Hindlimb muscle (tissue), 1 donor: Measurements from ENCODE around the gene PES1. TPM values are rescaled to one million over a fixed set of nuclear protein-coding genes. Genes with fewer than 3 reads are reported as not detected.
"Not testable (repeated sequence)": the region's sequence is repeated elsewhere in the genome, so short reads cannot be mapped to it uniquely, and the experiment has no call there.

ENCODE experiments used
- DNase-seq: peaks from one replicate; pipeline ENCODE4 v3.0.0-alpha.2; 2013
- polyA plus RNA-seq: library from polyadenylated mRNA; unstranded; fragments of 120-200 nt; gene quantifications from one replicate; pipeline ENCODE4 v1.2.1, GENCODE V29; 2013; ENCODE audit not compliant: insufficient read length

The PES1 gene
- polyA plus RNA-seq, 1 donor = 51.6 TPM

DNA sequence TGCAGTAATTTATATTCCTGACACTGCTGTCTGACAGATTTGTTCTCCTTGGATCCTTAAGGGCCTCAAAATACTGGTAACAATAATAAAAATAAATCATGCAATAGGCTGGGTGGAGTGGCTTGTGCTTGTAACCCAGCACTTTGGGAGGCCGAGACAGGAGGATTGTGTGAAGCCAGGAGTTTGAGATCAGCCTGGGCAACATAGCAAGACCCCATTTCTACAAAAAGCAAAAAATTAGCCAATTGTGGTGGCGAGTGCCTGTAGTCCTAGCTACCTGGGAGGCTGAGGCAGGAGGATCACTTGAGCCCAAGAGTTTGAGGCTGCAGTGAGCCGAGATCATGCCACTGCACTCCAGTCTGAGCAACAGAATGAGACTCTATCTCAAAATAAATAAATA lies 39.9 kb downstream of the PES1 start:
- not testable (repeated sequence) for DNase-seq

DNA sequence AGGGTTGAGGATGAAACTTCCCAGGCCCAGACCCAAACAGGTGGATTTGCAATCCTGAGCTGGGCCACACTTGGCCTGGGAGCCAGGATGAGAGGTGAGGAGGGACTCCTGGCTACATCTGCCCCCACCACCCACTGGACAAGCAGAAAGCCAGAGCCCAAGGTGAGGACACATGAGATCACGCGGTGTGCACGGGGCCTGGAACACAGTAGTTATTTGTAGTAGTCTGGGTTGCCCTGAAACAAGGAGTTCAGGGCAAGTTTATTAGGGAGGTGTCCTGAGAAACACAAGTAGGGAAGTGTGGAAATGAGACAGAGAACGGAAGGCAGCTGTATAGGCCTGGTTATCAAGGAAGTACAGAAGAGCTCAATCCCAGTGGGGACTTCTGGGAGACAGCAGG lies 44.5 kb downstream of the PES1 start:
- no peak for DNase-seq

GRCh38 chr22:30546616-30547015 lies 45.1 kb downstream of the PES1 start, which contains the start of gene SEC14L6:
TSS of gene SEC14L6 (minus strand) at chr22:30546741. CDS start at chr22:30546682, 59 bp downstream.
- DNase-seq = no peak

DNA sequence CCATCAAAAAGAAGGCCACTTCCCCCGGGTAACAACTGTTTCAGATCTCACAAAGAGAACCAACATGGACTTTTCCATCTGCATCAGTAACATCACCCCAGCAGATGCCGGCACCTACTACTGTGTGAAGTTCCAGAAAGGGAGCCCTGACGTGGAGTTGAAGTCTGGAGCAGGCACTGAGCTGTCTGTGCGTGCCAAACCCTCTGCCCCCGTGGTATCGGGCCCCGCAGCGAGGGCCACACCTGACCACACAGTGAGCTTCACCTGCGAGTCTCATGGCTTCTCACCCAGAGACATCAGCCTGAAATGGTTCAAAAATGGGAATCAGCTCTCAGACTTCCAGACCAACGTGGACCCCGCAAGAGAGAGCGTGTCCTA lies 48.9 kb downstream of the PES1 start:
- no peak for DNase-seq

- peak; percentile 16 for DNase-seq
These were observed 49.5 kb downstream of the PES1 start for GRCh38 chr22:30541961-30542810.

DNA sequence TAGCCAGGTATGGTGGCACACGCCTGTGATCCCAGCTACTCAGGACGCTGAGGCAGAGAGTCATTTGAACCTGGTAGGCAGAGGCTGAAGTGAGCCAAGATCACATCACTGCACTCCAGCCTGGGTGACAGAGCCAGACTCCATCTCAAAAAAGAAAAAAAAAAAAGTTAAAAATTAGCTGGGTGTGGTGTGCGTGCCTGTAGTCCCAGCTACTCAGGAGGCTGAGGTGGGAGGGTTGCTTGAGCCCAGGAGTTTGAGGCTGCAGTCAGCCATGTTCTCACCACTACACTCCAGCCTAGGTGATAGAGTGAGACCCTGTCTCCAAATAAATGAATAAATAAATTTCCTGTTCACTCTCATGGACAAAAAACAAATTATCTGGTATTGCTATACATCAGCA lies 50.2 kb downstream of the PES1 start:
- DNase-seq = not testable (repeated sequence)

- no peak for DNase-seq
These were observed 52.3 kb downstream of the PES1 start for GRCh38 chr22:30539368-30539767.

GRCh38 chr22:30538280-30538679 lies 53.4 kb downstream of the PES1 start:
- DNase-seq = no peak

DNA sequence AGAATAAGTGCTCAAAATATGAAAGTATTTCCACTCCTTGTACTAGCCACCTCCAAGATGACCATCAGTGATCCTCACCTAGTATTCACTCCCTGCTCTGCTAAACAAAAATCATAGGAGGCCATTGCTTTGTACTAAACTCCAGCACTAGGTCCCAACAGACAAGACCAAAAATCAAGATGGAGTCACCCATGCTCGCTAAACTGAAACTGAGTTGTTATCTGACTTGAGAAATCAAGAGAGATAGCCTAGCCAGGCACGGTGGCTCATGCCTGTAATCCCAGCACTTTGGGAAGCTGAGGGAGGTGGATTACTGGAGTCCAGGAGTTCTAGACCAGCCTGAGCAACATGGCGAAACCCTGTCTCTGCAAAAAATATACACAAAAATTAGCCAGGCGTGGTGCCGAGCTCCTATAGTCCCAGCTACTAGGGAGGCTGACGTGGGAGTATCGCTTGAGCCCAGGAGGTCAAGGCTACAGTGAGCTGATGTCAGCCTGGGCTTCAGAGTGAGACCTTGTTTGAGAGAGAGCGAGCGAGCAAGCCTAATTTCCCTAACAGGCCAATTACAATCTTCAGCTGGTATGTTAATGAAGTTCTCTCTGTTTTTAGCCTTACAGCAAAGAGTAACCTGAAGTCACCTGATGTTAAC lies 54.5 kb downstream of the PES1 start:
- DNase-seq = no peak

GRCh38 chr22:30535182-30535581 lies 56.5 kb downstream of the PES1 start:
- no peak for DNase-seq

- no peak for DNase-seq
These were observed 59.8 kb downstream of the PES1 start for GRCh38 chr22:30531651-30532608.

DNA sequence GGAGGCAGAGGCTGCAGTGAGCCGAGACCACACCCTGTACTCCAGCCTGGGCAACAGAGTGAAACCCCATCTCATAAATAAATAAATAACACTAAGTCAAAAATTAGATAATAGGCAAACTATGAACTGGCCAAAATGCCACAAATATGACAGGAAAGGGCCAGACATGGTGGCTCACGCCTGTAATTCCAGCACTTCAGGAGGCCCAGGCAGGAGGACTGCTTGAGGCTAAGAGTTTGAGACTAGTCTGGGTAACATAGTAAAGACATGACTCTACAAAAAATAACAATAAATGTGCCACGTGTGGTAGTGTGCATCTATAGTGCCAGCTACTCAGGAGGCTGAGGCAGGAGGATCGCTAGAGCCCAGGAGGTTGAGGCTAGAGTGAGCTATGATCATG lies 65.1 kb downstream of the PES1 start:
- DNase-seq = no peak

Other genes starting within 250 kb of the PES1 start
- 100 TPM for gene SF3A1, start 235.0 kb downstream of the PES1 start, polyA plus RNA-seq
- 1.7 TPM for gene CCDC157, start 234.9 kb downstream of the PES1 start, polyA plus RNA-seq
- gene RNF215, start 204.5 kb downstream of the PES1 start, polyA plus RNA-seq = 11.5 TPM
- 2.0 TPM for gene SEC14L2, start 194.9 kb downstream of the PES1 start, polyA plus RNA-seq
- 6.9 TPM for gene MTFP1, start 166.1 kb downstream of the PES1 start, polyA plus RNA-seq
- not detected for gene SEC14L3, start 119.9 kb downstream of the PES1 start, polyA plus RNA-seq
- gene SEC14L4, start 86.2 kb downstream of the PES1 start, polyA plus RNA-seq = 0.45 TPM
- 0.19 TPM for gene SEC14L6, start 45.2 kb downstream of the PES1 start, polyA plus RNA-seq
- 6.5 TPM for gene GAL3ST1, start 17.2 kb downstream of the PES1 start, polyA plus RNA-seq
- 7.0 TPM for gene TCN2, start 15.3 kb upstream of the PES1 start, polyA plus RNA-seq
- 3.1 TPM for gene SLC35E4, start 43.9 kb upstream of the PES1 start, polyA plus RNA-seq
- gene DUSP18, start 76.0 kb upstream of the PES1 start, polyA plus RNA-seq = 4.3 TPM
- 4.4 TPM for gene OSBP2, start 103.0 kb upstream of the PES1 start, polyA plus RNA-seq